Tongue (tissue), 3 donors: ENCODE measurements around the gene DNAJB11. TPM values are rescaled to one million over a fixed set of nuclear protein-coding genes. Genes with fewer than 3 reads are reported as not detected.
"Not testable (repeated sequence)": the region's sequence is repeated elsewhere in the genome, so short reads cannot be mapped to it uniquely, and the experiment has no call there.

Experiments used
- DNase-seq: peaks from one replicate; pipeline ENCODE4 v3.0.0-alpha.2; 2015
- small RNA-seq: library from RNA; depleted of rRNA; stranded (forward); fragments of <200 nt; gene quantifications from one replicate; pipeline ENCODE3, GENCODE V24; 2014; ENCODE audit warnings: low replicate concordance
- total RNA-seq: library from RNA; depleted of rRNA; stranded (reverse); fragments of >200 nt; gene quantifications from one replicate; pipeline ENCODE4 v1.2.3, GENCODE V29; 2014

The DNAJB11 gene
- total RNA-seq, 1 donor from 2014 or later: 45.7 TPM

- DNase-seq: no peak
Measured at GRCh38 chr3:186618318-186618938, 47.9 kb downstream of the DNAJB11 start.

- no peak for DNase-seq
Measured at GRCh38 chr3:186619787-186620212, 49.3 kb downstream of the DNAJB11 start.

GRCh38 chr3:186620213-186621092 is 49.9 kb downstream of the DNAJB11 start:
- DNase-seq: no peak

GRCh38 chr3:186621894-186622650 is 51.6 kb downstream of the DNAJB11 start:
- DNase-seq: no peak

GRCh38 chr3:186622651-186623310 is 52.3 kb downstream of the DNAJB11 start:
- DNase-seq: no peak

GRCh38 chr3:186624598-186624997 is 54.1 kb downstream of the DNAJB11 start:
- no peak for DNase-seq

GRCh38 chr3:186625600-186626042 is 55.1 kb downstream of the DNAJB11 start:
- no peak for DNase-seq

- no peak for DNase-seq
Measured at GRCh38 chr3:186626254-186626847, 55.8 kb downstream of the DNAJB11 start.

- DNase-seq: no peak
Measured at GRCh38 chr3:186627852-186628414, 57.4 kb downstream of the DNAJB11 start.

- no peak for DNase-seq
Measured at GRCh38 chr3:186628756-186629155, 58.2 kb downstream of the DNAJB11 start.

GRCh38 chr3:186630950-186631641 is 60.6 kb downstream of the DNAJB11 start:
- DNase-seq: no peak

- DNase-seq: no peak
Measured at GRCh38 chr3:186633481-186633880, 63.0 kb downstream of the DNAJB11 start.

- not testable (repeated sequence) for DNase-seq
Measured at GRCh38 chr3:186634207-186634606, 63.7 kb downstream of the DNAJB11 start.

Small RNA genes lying within 50 kb of the gene (small RNA-seq; reads per million reads assigned to genes)
- not detected for gene RF00017

Other genes with a start within 250 kb of the DNAJB11 start
- gene DGKG, start 208.5 kb upstream of the DNAJB11 start, total RNA-seq: 2.2 TPM
- 0.62 TPM for gene CRYGS, start 26.3 kb upstream of the DNAJB11 start, total RNA-seq
- 15.4 TPM for gene TBCCD1, start 3.4 kb upstream of the DNAJB11 start, total RNA-seq
- not detected for gene AHSG, start 42.3 kb downstream of the DNAJB11 start, total RNA-seq
- gene FETUB, start 69.7 kb downstream of the DNAJB11 start, total RNA-seq: not detected
- not detected for gene HRG, start 95.3 kb downstream of the DNAJB11 start, total RNA-seq
- not detected for gene KNG1, start 146.6 kb downstream of the DNAJB11 start, total RNA-seq
- gene EIF4A2, start 212.9 kb downstream of the DNAJB11 start, total RNA-seq: 863 TPM
- gene RFC4, start 235.8 kb downstream of the DNAJB11 start, total RNA-seq: 21.8 TPM